Stimulated activated CD8-positive, alpha-beta memory T cell treated with anti-CD3 and anti-CD28 coated beads, Interleukin-7, amount 100 ng/mL, for 4 hours (primary cell): ENCODE data around the gene NPHP3.

Experiments used
- DNase-seq, 2 donors: peaks; one replicate each; pipeline ENCODE4 v3.0.0-alpha.2; 2020; ENCODE audit warnings: low read depth in 2 of 2

Gene NPHP3

GRCh38 chr3:132695422-132695821 lies 26.8 kb downstream of the NPHP3 start:
- no peak for DNase-seq

- DNase-seq = no peak
Observed at GRCh38 chr3:132694991-132695390, 27.2 kb downstream of the NPHP3 start.

- DNase-seq = no peak
Observed at GRCh38 chr3:132690040-132690439, 32.2 kb downstream of the NPHP3 start.

GRCh38 chr3:132682201-132682600 lies 40.0 kb downstream of the NPHP3 start:
- DNase-seq = no peak

- no peak for DNase-seq
Observed at GRCh38 chr3:132681421-132681820, 40.8 kb downstream of the NPHP3 start.

- no peak for DNase-seq
Observed at GRCh38 chr3:132679911-132680310, 42.3 kb downstream of the NPHP3 start.

GRCh38 chr3:132675408-132675807 lies 46.8 kb downstream of the NPHP3 start:
- DNase-seq = no peak

- no peak for DNase-seq
Observed at GRCh38 chr3:132669256-132669777, 52.9 kb downstream of the NPHP3 start.

- no peak for DNase-seq
Observed at GRCh38 chr3:132665230-132665745, 56.9 kb downstream of the NPHP3 start.

GRCh38 chr3:132662212-132662611 lies 60.0 kb downstream of the NPHP3 start:
- DNase-seq = no peak

- DNase-seq = no peak
Observed at GRCh38 chr3:132661101-132661500, 61.1 kb downstream of the NPHP3 start.

GRCh38 chr3:132660811-132661070 lies 61.5 kb downstream of the NPHP3 start:
- no peak for DNase-seq

GRCh38 chr3:132660052-132660810 lies 62.0 kb downstream of the NPHP3 start, which contains the start of gene UBA5:
TSS of gene UBA5 (plus strand) at chr3:132660329. CDS start at chr3:132660538, 209 bp downstream.
- DNase-seq = peak; percentile 39 to 54

- DNase-seq = no peak
Observed at GRCh38 chr3:132659365-132660051, 62.7 kb downstream of the NPHP3 start, which contains the start of gene ACAD11. TSS of gene ACAD11 (minus strand) at chr3:132659809. CDS start at chr3:132659751, 58 bp downstream.

GRCh38 chr3:132659000-132659364 lies 63.2 kb downstream of the NPHP3 start:
- DNase-seq = no peak

GRCh38 chr3:132657869-132658747 lies 64.1 kb downstream of the NPHP3 start:
- DNase-seq = no peak

GRCh38 chr3:132655471-132655870 lies 66.7 kb downstream of the NPHP3 start:
- DNase-seq = no peak

GRCh38 chr3:132654721-132655120 lies 67.5 kb downstream of the NPHP3 start:
- DNase-seq = no peak

- DNase-seq = no peak
Observed at GRCh38 chr3:132654190-132654589, 68.0 kb downstream of the NPHP3 start.

GRCh38 chr3:132652640-132653270 lies 69.5 kb downstream of the NPHP3 start:
- DNase-seq = no peak

GRCh38 chr3:132650153-132650552 lies 72.1 kb downstream of the NPHP3 start:
- DNase-seq = no peak
